RWPE1 (cell line): ENCODE measurements around the gene THOC2.
"Not testable (repeated sequence)": the region's sequence is repeated elsewhere in the genome, so short reads cannot be mapped to it uniquely, and the experiment has no call there.

Experiments used
- CTCF ChIA-PET: fragments of 350-600 bp; sonication (Branson Sonifier 250); formaldehyde crosslinking; extraction: SDS; loops from one replicate; lab custom pipeline; 2021; lab: Yijun Ruan, JAX
- POLR2A ChIA-PET: fragments of 400-600 bp; formaldehyde crosslinking; extraction: SDS; loops from one replicate; lab custom pipeline; 2020; ENCODE audit warnings: antibody characterized with exemption; ENCODE audit not compliant: low non-redundant PET; lab: Yijun Ruan, JAX
- DNase-seq: peaks from one replicate; pipeline ENCODE4 v3.0.0; 2012; ENCODE audit warnings: low spot score
- H3K27ac ChIP-seq: fragments of 450-650 bp; 2 replicates; pipeline ENCODE4 v1.5.1; 2017
- CTCF ChIP-seq: fragments of 450-650 bp; conservative IDR thresholded peaks from 2 replicates; pipeline ENCODE4 v1.5.1; 2017; ENCODE audit warnings: low read depth, mild to moderate bottlenecking

The THOC2 gene

DNA sequence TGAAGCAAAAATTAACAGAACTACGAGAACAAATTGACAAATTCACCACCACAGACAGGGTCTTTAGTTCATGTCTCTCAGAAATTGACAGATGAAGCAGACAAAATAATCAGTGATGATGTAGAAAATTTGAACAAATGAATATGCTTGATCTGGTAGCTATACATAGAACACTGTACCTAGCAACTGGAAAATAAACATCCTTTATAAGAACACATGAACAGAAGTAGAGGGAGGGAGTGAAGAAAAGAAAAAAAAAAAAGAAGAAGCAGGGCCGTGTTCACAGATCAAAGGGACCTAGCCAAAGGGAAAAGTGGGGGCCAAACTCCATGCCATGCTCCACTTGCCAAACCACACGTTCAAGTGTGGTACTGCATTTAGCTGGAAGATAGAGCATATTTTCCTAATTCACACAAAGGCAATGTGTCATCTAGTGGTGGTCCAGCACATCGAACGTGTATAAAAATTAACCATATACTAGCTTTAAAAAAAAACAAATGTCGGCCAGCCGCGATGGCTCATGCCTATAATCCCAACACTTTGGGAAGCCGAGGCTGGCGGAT lies 5.6 kb upstream of the THOC2 start:
- TF ChIP-seq CTCF, result no peak
- no peak for DNase-seq
- H3K27ac ChIP-seq, result no peak overlapping the region
- ChIA-PET CTCF (no interaction called here), POLR2A (no interaction called here)

DNA sequence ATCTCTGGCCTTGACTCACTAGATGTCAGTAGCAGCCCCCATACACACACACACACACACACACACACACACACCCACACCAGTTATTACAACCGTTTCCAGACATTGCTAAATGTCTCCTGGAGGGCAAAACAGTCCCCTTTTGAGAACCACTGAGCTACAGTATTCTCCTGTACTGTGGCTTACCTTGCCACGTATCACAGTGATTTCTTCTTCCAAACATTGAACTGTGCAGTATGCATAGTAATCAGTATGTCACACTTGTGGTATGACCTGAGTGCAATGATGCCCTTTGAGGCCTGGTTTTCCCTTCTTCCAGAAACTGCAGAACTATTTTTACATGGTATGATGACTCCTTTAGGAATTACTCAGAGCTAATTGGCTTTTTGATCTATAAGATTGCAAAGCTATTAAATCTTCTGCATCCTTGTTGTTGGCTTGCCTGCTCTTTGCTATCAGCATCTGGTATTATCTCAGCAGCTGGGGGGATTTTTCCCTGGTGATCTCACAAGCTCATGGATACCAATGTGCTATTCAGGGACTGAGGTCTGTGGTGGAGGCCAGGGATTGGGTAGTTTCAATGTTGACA lies 3.6 kb upstream of the THOC2 start:
- DNase-seq, result no peak
- no peak for TF ChIP-seq CTCF
- CTCF ChIA-PET, result no interaction called here
- no peak overlapping the region for H3K27ac ChIP-seq
- POLR2A ChIA-PET, result no interaction called here

- CTCF ChIA-PET, POLR2A ChIA-PET, H3K27ac ChIP-seq, DNase-seq: not testable (repeated sequence)
These were observed 2.3 kb upstream of the THOC2 start for GRCh38 chrX:123735137-123735536.

DNA sequence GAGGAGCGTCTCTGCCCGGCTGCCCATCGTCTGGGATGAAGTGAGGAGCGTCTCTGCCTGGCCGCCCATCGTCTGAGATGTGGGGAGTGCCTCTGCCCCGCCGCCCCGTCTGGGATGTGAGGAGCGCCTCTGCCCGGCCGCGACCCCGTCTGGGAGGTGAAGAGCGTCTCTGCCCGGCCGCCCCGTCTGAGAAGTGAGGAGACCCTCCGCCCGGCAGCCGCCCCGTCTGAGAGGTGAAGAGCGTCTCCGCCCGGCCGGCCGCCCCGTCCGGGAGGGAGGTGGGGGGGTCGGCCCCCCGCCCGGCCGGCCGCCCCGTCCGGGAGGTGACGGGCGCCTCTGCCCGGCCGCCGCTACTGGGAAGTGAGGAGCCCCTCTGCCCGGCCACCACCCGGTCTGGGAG lies 1.2 kb upstream of the THOC2 start:
- CTCF ChIA-PET, DNase-seq, POLR2A ChIA-PET, H3K27ac ChIP-seq: not testable (repeated sequence)

GRCh38 chrX:123731987-123732669 lies 724 bp downstream of the THOC2 start:
- ChIA-PET POLR2A (no interaction called here), CTCF (interaction anchor here (1.0 kb wide), 1 partner anchor 18 kb away, joined by 3 read pairs; no protein-coding TSS in a partner anchor)
- peak; percentile 23 for DNase-seq
- H3K27ac ChIP-seq, result peak overlapping the region; percentile 81
- no peak for TF ChIP-seq CTCF

GRCh38 chrX:123731258-123731986 lies 1.4 kb downstream of the THOC2 start:
- no peak overlapping the region for H3K27ac ChIP-seq
- POLR2A ChIA-PET, result no interaction called here
- DNase-seq, result peak; percentile 17
- CTCF ChIA-PET, result no interaction called here
- no peak for TF ChIP-seq CTCF

- POLR2A ChIA-PET, result no interaction called here
- no peak for DNase-seq
- CTCF ChIA-PET, result no interaction called here
- no peak for TF ChIP-seq CTCF
- no peak overlapping the region for H3K27ac ChIP-seq
These were observed 4.3 kb downstream of the THOC2 start for GRCh38 chrX:123728554-123728953.
